Peyer's patch (tissue), 4 donors: ENCODE data around the gene VSIG10. TPM values are rescaled to one million over a fixed set of nuclear protein-coding genes. Genes with fewer than 3 reads are reported as not detected.

Experiments used
- DNase-seq, 3 donors: peaks; one replicate each; pipeline ENCODE4 v3.0.0-alpha.2; 2017 to 2019
- H3K27ac ChIP-seq, 4 donors: fragments of 200-600 bp; sonication (generic); one replicate each; pipeline ENCODE4 v1.5.1; 2016 to 2019
- H3K27me3 ChIP-seq, 2 donors: fragments of 200-600 bp; sonication (generic); one replicate each; pipeline ENCODE4 v1.5.1; 2019
- H3K36me3 ChIP-seq, 3 donors: fragments of 200-600 bp; sonication (generic); one replicate each; pipeline ENCODE4 v1.5.1; 2016 to 2019
- H3K4me1 ChIP-seq, 4 donors: fragments of 200-600 bp; sonication (generic); one replicate each; pipeline ENCODE4 v1.5.1; 2016 to 2019
- H3K4me3 ChIP-seq, 4 donors: fragments of 200-600 bp; sonication (generic); 1 replicate in 3 of 4; 2 replicates in 1 of 4; pipeline ENCODE4 v1.5.1; 2016 to 2019; ENCODE audit warnings: mild to moderate bottlenecking in 1 of 4
- H3K9me3 ChIP-seq, 4 donors: fragments of 200-600 bp; sonication (generic); one replicate each; pipeline ENCODE4 v1.5.1; 2016 to 2019; ENCODE audit warnings: mild to moderate bottlenecking in 1 of 4
- CTCF ChIP-seq, 6 experiments: fragments of 450-650 bp in 4 of 6; fragments of 200-600 bp in 2 of 6; sonication (generic) in 1 of 6; IDR thresholded peaks; one replicate each; pipeline ENCODE4 v1.5.1; 2017 to 2019; ENCODE audit warnings: antibody characterized with exemption in 6 of 6, mild to moderate bottlenecking in 3 of 6, moderate library complexity in 1 of 6
- POLR2A ChIP-seq, 2 donors: fragments of 450-650 bp; IDR thresholded peaks; one replicate each; pipeline ENCODE4 v1.5.1; 2017; ENCODE audit warnings: antibody characterized with exemption in 2 of 2, mild to moderate bottlenecking in 2 of 2, moderate library complexity in 2 of 2
- total RNA-seq, 4 donors: library from RNA; depleted of rRNA; stranded (reverse); fragments of >200 nt; gene quantifications; one replicate each; pipeline ENCODE4 v1.1.0, GENCODE V29; 2016

VSIG10 gene
- total RNA-seq, 4 donors from 2014 or later: 72.6 to 342 (median 208) TPM

GRCh38 chr12:118145113-118145797, 41.4 kb upstream of the VSIG10 start:
- no peak overlapping the region for H3K4me3 ChIP-seq
- no peak for DNase-seq
- H3K27ac ChIP-seq: no peak overlapping the region
- H3K27me3 ChIP-seq: no peaks in the 10 kb centered on the region
- H3K36me3 ChIP-seq: peaks cover 0 to 73% (median 0%) of the 10 kb centered on the region in 3 donors
- H3K4me1 ChIP-seq: peaks cover 0 to 4% (median 0%) of the 10 kb centered on the region in 4 donors
- no peak for TF ChIP-seq POLR2A (IDR thresholded peaks at IDR 0.05)
- no peak for TF ChIP-seq CTCF (IDR thresholded peaks at IDR 0.05)
- H3K9me3 ChIP-seq: no peaks in the 10 kb centered on the region

GRCh38 chr12:118144499-118144898, 40.7 kb upstream of the VSIG10 start:
- Histone ChIP-seq H3K27ac (no peak overlapping the region), H3K27me3 (no peaks in the 10 kb centered on the region), H3K4me3 (no peak overlapping the region), H3K4me1 (peaks cover 0 to 4% (median 0%) of the 10 kb centered on the region in 4 donors), H3K36me3 (peaks cover 0 to 80% (median 0%) of the 10 kb centered on the region in 3 donors), H3K9me3 (no peaks in the 10 kb centered on the region)
- DNase-seq: no peak
- TF ChIP-seq CTCF (IDR thresholded peaks at IDR 0.05) (no peak), POLR2A (IDR thresholded peaks at IDR 0.05) (no peak)

GRCh38 chr12:118140825-118141224, 37.0 kb upstream of the VSIG10 start:
- Histone ChIP-seq H3K4me1 (peaks cover 0 to 23% (median 4%) of the 10 kb centered on the region in 4 donors), H3K36me3 (peaks cover 0 to 73% (median 0%) of the 10 kb centered on the region in 3 donors), H3K4me3 (no peak overlapping the region), H3K9me3 (no peaks in the 10 kb centered on the region), H3K27ac (no peak overlapping the region), H3K27me3 (no peaks in the 10 kb centered on the region)
- no peak for DNase-seq
- TF ChIP-seq POLR2A (IDR thresholded peaks at IDR 0.05): no peak
- TF ChIP-seq CTCF (IDR thresholded peaks at IDR 0.05): no peak

GRCh38 chr12:118137148-118137678, 33.4 kb upstream of the VSIG10 start:
- no peak for TF ChIP-seq CTCF (IDR thresholded peaks at IDR 0.05)
- no peak for TF ChIP-seq POLR2A (IDR thresholded peaks at IDR 0.05)
- no peak for DNase-seq
- Histone ChIP-seq H3K27me3 (no peaks in the 10 kb centered on the region), H3K9me3 (no peaks in the 10 kb centered on the region), H3K36me3 (peaks cover 0 to 42% (median 0%) of the 10 kb centered on the region in 3 donors), H3K27ac (peak overlapping the region; percentile 77 to 87 (median 84)), H3K4me1 (peaks cover 0 to 28% (median 4%) of the 10 kb centered on the region in 4 donors), H3K4me3 (peak overlapping the region; percentile 79 to 92 (median 82))

- Histone ChIP-seq H3K9me3 (no peaks in the 10 kb centered on the region), H3K4me1 (peaks cover 0 to 28% (median 5%) of the 10 kb centered on the region in 4 donors), H3K4me3 (peak overlapping the region; percentile 79 to 92 (median 82)), H3K36me3 (peaks cover 0 to 37% (median 0%) of the 10 kb centered on the region in 3 donors), H3K27ac (peak overlapping the region; percentile 77 to 87 (median 84)), H3K27me3 (no peaks in the 10 kb centered on the region)
- DNase-seq: peak; percentile 32 to 75 (median 74)
- TF ChIP-seq CTCF (IDR thresholded peaks at IDR 0.05) (no peak), POLR2A (IDR thresholded peaks at IDR 0.05) (no peak)
These were observed 32.8 kb upstream of the VSIG10 start for GRCh38 chr12:118136559-118137003.
